GM10266 (cell line): ENCODE measurements around the gene CCDC3.

Experiments used
- DNase-seq: peaks from one replicate; pipeline ENCODE4 v3.0.0; 2012; ENCODE audit errors: extremely low spot score
- CTCF ChIP-seq: IDR thresholded peaks from 2 replicates; pipeline ENCODE4 v1.5.1; 2012; ENCODE audit warnings: mild to moderate bottlenecking, low read depth; ENCODE audit not compliant: control insufficient read depth, insufficient read depth; ENCODE audit errors: missing control alignments

CCDC3 gene

GRCh38 chr10:12973149-12973718 is 28.3 kb downstream of the CCDC3 start:
- no peak for DNase-seq
- TF ChIP-seq CTCF = no peak

GRCh38 chr10:12972146-12972545 is 29.4 kb downstream of the CCDC3 start:
- TF ChIP-seq CTCF = no peak
- DNase-seq = no peak

GRCh38 chr10:12971001-12971788 is 30.3 kb downstream of the CCDC3 start:
- no peak for DNase-seq
- no peak for TF ChIP-seq CTCF

- no peak for DNase-seq
- TF ChIP-seq CTCF = no peak
Observed at GRCh38 chr10:12969951-12970350, 31.6 kb downstream of the CCDC3 start.

GRCh38 chr10:12966067-12966466 is 35.4 kb downstream of the CCDC3 start:
- DNase-seq = no peak
- TF ChIP-seq CTCF = no peak

- DNase-seq = no peak
- TF ChIP-seq CTCF = no peak
Observed at GRCh38 chr10:12965571-12965970, 35.9 kb downstream of the CCDC3 start.

GRCh38 chr10:12962556-12962955 is 39.0 kb downstream of the CCDC3 start:
- no peak for TF ChIP-seq CTCF
- DNase-seq = no peak
